ENCODE measurements around the gene DYNC1H1. TPM values are rescaled to one million over a fixed set of nuclear protein-coding genes. Genes with fewer than 3 reads are reported as not detected.

DYNC1H1 gene
- total and polyA plus RNA-seq, 12 donors, result 202 to 509 (median 348) TPM

- no peak overlapping the region for H3K27ac ChIP-seq
- H3K36me3 ChIP-seq (replicated peaks in 1 of 2), result no peaks in the 10 kb centered on the region
- no peaks in the 10 kb centered on the region for H3K9me3 ChIP-seq (replicated peaks in 1 of 3)
- no peaks in the 10 kb centered on the region for H3K27me3 ChIP-seq
- H3K4me1 ChIP-seq (replicated peaks in 1 of 2), result peaks cover 0 to 3% of the 10 kb centered on the region in 2 donors
- WGBS, 4 donors, result 67 to 78% (median 72%) methylated on average over 11 of the region's 11 CpGs
- no peak overlapping the region for H3K4me3 ChIP-seq
- peak in 2 of 7 donors; percentile 12 to 46 for DNase-seq
- intact Hi-C loops (cut with DNase I), result loop anchor here in 1 of 2 donors (10.0 kb wide), 1 partner anchor 194 kb away; the partner anchor contains the start of gene PPP2R5C
- TF ChIP-seq CTCF (IDR thresholded peaks at IDR 0.05) (no peak), POLR2A (IDR thresholded peaks at IDR 0.05) (no peak)
Measured at GRCh38 chr14:101958418-101959180, 5.8 kb upstream of the DYNC1H1 start.

GRCh38 chr14:101959277-101959676 is 5.1 kb upstream of the DYNC1H1 start:
- Histone ChIP-seq H3K9me3 (replicated peaks in 1 of 3) (no peaks in the 10 kb centered on the region), H3K27me3 (no peaks in the 10 kb centered on the region), H3K36me3 (replicated peaks in 1 of 2) (no peaks in the 10 kb centered on the region), H3K4me1 (replicated peaks in 1 of 2) (peaks cover 4 to 6% of the 10 kb centered on the region in 2 donors), H3K27ac (no peak overlapping the region), H3K4me3 (no peak overlapping the region)
- intact Hi-C loops (cut with DNase I), result loop anchor here in 1 of 2 donors (10.0 kb wide), 1 partner anchor 194 kb away; the partner anchor contains the start of gene PPP2R5C
- TF ChIP-seq POLR2A (IDR thresholded peaks at IDR 0.05) (no peak), CTCF (IDR thresholded peaks at IDR 0.05) (no peak)
- peak in 2 of 7 donors; percentile 12 to 31 for DNase-seq
- 80 to 85% (median 83%) methylated on average over 2 of the region's 2 CpGs for WGBS, 4 donors

- intact Hi-C loops (cut with DNase I), result no loop called here
- Histone ChIP-seq H3K9me3 (replicated peaks in 1 of 3) (no peaks in the 10 kb centered on the region), H3K4me3 (no peak overlapping the region), H3K27ac (no peak overlapping the region), H3K36me3 (replicated peaks in 1 of 2) (no peaks in the 10 kb centered on the region), H3K27me3 (no peaks in the 10 kb centered on the region), H3K4me1 (replicated peaks in 1 of 2) (peaks cover 4 to 6% of the 10 kb centered on the region in 2 donors)
- WGBS, 4 donors, result 40 to 47% (median 44%) methylated on average over 13 of the region's 13 CpGs
- DNase-seq, result peak in 4 of 7 donors; percentile 18 to 52 (median 42)
- TF ChIP-seq POLR2A (IDR thresholded peaks at IDR 0.05) (no peak), CTCF (IDR thresholded peaks at IDR 0.05) (peak; percentile 13 to 37 (median 20))
Measured at GRCh38 chr14:101960225-101960624, 4.1 kb upstream of the DYNC1H1 start.

GRCh38 chr14:101961011-101961721 is 3.2 kb upstream of the DYNC1H1 start:
- peak; percentile 69 to 89 (median 80) for DNase-seq
- intact Hi-C loops (cut with DNase I), result no loop called here

More at GRCh38 chr14:101961011-101961721, 3.2 kb upstream of the DYNC1H1 start:
- Histone ChIP-seq H3K4me3 (no peak overlapping the region), H3K9me3 (replicated peaks in 1 of 3) (no peaks in the 10 kb centered on the region), H3K36me3 (replicated peaks in 1 of 2) (no peaks in the 10 kb centered on the region), H3K27ac (no peak overlapping the region), H3K4me1 (replicated peaks in 1 of 2) (peaks cover 7 to 15% of the 10 kb centered on the region in 2 donors), H3K27me3 (no peaks in the 10 kb centered on the region)
- WGBS, 4 donors, result 27 to 72% (median 33%) methylated on average over 6 to 19 of the region's 19 CpGs
- peak; percentile 79 to 95 (median 90) for TF ChIP-seq CTCF (IDR thresholded peaks at IDR 0.05)
- no peak for TF ChIP-seq POLR2A (IDR thresholded peaks at IDR 0.05)

All from adrenal gland (tissue), 12 donors.